ENCODE measurements around the gene SAP130.
"Not testable (repeated sequence)": the region's sequence is repeated elsewhere in the genome, so short reads cannot be mapped to it uniquely, and the experiment has no call there.

Gene SAP130

DNA sequence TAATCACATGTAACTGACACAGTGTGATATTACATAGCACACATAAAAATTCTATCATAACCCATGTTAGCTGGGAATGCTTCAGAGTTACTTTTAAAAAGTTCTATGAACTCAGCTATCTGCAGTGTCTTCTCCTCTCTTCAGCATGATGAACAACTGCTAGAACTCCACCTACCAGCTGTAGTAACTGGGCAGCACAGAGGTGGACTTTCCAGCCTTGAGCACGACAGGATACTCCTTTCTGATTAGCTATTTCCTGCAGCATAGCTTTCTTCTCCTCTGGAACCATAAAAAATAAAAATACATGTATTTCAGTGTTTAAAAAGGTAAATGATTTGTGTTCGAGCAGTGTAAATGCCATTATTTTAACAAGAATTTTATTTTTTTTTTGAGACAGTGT, 82.6 kb downstream of the SAP130 start:
- DNase-seq: no peak

DNA sequence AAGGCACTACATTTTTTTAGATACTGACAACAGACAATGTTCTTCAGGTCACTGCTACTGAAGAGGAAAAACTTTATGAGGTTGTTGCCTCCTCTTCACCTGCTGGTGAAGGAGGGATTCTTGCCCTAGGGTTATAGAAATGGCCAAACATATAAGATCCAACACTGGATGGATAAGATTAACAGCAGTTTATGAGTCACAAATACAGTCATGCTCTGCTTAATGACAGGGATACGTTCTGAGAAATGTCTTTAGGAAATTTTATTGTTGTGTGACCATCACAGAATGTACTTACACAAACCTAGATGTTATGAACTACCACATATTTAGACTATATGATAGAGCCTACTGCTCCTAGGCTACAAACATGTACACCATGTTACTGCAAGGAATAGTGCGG, 84.7 kb downstream of the SAP130 start:
- DNase-seq: no peak

DNA sequence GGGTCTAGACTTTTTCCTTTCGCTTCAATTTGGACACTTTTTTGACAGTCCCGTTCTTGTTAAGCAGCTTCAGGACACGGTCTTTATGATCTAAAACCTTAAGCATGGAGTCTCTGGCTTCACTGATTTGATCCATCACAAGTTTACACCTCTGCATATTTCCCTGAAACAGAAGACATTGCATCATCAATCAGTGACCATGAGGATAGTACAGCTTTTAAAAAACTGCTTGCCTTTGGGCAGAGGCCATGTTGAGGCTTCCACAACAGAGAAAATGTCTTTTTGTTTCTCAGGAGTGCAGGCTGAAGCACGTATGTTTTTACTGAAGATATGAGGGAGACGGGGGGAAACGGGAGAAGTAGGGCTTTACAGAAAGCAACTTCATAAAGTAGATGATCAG, 85.9 kb downstream of the SAP130 start:
- DNase-seq: no peak

DNA sequence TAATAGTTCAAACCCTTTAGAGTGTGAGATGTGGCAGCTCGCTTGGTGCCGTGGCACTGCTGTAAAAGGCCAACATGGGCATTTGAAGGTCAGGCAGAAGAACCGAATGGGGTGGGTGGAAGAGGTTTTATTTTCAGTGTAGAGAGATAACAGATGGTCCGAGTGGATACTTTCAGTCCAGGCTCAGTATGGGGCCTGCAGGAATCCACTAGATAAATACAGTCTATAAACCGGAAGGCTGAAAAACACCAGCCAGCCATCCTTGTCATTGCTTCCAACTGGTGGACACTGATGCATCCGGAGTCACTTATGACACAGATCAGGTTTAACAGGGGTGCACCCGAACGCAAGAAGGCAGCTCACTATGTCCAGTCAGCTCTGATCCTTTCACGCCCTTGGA, 86.4 kb downstream of the SAP130 start:
- DNase-seq: no peak

DNA sequence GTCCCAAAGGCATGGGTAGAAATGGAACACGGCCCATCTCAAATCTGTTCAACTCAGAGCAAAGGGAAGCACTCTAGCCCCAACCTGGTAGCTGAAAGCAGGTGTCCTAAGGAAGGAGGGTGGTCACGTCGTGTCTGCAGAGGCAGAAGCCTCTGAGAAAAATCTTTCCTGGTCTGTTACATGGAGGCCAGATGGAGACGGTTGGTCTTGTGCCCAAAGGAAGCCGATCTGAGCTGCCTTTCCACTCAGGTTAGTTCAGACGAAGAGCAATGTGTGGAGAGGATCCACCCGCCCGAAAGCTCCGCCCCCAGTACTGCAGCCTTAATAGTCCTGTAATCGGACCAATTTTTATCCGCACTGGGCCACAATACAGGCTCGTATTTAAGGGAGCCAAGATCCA, 87.2 kb downstream of the SAP130 start:
- no peak for DNase-seq

DNA sequence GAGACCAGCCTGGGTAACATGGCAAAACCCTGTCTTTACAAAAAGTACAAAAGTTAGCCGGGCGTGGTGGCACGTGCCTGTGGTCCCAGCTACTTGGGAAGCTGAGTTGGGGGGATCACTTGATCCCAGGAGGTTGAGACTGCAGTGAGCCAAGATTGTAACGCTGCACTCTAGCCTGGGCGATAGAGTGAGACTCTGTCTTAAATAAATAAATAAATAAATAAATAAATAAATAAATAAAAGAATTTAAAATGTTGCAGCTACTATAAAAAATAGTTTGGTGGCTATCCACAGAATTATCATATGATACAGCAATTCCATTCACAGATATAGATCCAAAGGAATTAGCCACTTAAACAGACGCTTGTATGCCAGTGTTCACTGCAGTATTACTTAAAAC, 92.5 kb downstream of the SAP130 start:
- DNase-seq: no peak

DNA sequence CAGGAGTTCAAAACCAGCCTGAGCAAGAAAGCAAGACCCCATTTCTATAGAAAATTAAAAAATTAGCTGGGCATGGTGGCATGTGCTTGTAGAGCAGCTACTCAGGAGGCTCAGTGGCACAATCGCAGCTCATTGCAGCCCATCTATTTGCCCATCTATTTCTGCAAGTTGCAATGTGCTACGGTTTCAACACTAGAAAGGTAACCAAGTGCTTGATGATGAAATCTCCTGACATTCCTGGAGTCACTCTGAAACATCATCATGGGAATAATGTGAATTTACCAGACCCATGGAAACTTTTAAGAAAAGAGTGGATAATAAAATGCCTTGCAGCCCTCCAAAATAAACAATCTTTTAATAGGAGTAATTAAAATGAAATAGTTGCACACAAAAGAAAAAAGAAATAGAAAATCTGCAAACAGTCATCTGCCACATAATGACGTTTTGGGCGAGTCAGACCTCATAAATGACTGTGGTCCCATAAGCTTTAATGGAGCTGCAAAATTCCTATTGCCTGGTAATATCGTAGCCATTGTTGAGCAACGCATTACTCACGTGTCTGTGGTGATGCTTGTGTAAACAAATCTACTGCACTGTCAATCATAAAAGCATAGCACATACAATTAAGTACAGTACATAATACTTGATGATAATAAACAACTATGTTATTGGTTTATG, 95.5 kb downstream of the SAP130 start:
- DNase-seq: no peak

DNA sequence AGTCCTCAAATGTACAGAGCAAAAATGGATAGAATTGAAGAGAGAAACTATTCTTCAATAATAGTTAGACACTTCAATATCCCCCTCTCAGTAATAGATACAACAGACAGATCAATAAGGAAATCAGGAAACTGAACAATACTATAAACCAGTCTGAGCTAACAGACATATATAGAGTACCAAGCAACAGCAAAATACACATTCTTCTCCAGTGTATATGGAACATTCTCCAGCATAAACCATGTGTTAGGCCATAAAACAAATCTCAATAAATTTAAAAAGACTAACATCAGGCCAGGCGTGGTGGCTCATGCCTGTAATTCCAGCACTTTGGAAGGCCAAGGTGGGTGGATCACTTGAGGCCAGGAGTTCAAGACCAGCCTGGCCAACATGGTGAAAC, 98.4 kb downstream of the SAP130 start:
- no peak for DNase-seq

DNA sequence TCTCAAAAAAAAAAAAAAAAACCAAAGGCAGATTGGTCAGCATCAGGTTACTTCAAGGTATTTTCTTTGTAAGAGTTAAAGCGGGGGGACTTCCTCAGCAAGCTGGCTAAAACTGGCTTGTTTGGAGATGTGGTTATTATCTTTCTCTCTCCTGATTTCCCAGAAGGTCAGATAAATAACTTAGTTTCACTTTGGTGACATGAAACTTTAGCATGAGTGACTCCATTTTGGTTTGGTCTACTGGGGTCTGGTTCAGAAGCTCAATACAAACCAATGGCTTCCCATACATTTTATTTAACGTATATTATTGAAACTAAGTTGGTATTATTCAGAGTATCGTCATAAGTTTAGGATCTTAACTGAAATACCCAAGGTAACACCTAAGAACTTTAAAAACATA, 100.5 kb downstream of the SAP130 start:
- DNase-seq: no peak

DNA sequence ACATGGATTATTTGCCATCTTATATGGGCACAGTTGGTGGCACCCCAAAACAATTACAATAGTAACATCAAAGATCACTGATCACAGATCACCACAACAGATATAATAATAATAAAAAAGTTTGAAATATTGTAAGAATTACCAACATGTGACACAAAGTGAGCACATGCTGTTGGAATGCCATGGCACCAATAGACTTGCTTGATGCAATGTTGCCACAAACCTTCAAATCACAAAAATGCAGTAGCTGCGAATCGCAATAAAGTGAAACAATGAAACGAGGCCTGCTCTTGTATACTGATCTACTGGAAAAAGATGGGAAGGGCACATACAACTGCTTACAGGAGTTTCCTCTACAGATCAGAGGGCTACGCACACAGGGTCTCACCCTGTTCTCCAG, 109.9 kb downstream of the SAP130 start:
- no peak for DNase-seq

DNA sequence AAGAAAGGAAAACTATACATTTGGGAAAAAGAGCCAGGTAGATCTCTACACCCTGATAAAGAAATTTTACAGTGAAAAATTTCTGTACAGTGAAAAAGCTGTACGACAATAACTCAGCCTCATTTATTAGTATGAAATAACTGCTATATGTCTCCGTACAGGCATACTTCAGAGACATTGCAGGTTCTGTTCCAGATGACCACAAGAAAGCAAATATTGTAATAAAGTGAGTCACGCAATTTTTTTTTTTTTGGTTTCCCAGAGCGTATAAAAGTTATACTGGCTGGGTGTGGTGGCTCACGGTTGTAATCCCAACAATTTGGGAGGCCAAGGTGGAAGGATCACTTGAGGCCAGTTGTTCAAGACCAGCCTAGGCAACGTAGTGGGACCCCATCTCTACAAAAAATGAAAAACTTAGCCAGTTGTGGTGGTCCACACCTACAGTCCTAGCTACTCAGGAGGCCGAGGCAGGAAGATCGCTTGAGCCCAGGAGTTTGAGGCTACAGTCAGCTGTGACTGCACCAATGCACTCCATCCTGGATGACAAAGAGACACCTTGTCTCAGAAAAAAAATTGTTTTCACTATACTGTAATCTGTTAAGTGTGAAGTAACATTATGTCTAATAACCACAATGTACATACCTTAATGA, 113.9 kb downstream of the SAP130 start:
- no peak for DNase-seq

DNA sequence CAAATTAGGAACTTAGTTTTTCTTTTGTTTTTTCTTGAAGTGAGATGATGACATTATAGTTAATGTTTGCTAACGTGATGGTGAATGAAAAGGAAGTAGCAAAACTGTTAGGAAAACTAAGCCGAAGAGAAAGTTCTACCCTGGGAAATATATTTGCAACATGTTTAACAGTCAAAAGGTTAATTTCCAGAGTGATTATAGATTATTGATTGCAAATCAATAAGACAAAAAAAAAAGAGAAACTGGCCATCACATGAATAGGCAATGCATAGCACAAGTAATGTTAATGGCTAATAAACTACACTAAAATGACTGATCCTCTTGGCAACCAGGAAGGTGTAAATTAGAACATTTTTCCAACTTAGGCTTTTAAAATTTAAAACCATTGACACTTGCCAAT, 116.1 kb downstream of the SAP130 start:
- no peak for DNase-seq

DNA sequence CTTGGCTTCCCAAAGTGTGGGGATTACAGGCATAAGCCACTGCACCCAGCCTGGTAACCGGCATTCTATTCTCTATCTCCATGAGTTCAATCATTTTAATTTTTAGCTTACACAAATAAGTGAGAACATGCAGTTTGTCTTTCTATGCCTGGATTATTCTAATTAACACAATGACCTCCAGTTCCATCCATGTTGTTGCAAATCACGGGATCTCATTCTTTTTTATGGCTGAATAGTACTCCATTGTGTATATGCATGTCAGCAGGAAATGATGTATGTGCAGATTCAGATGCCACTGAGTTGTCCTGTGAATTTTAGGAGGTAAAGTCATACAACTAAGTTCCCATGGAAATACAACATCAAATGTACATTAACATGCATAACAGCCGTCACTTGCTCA, 117.4 kb downstream of the SAP130 start:
- no peak for DNase-seq

DNA sequence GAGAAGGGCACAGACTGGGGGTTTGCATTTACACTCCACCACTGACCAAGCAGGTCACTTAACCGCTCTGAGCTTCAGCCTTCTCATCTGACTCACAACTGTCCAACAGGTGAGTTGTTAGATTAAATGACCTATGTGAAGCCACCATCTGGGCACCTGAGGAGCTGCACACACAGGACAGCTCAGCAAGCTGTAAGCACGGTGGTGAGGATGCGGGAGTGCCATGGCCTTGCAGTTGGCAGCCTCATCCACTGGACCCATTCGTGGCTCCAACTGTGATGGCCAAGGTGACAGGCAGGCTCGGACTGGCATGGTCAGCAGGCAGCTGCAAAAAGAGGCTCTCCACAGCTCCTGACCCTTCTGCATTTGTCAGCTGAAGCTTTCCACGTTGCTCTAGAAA, 118.8 kb downstream of the SAP130 start:
- DNase-seq: peak; percentile 49

DNA sequence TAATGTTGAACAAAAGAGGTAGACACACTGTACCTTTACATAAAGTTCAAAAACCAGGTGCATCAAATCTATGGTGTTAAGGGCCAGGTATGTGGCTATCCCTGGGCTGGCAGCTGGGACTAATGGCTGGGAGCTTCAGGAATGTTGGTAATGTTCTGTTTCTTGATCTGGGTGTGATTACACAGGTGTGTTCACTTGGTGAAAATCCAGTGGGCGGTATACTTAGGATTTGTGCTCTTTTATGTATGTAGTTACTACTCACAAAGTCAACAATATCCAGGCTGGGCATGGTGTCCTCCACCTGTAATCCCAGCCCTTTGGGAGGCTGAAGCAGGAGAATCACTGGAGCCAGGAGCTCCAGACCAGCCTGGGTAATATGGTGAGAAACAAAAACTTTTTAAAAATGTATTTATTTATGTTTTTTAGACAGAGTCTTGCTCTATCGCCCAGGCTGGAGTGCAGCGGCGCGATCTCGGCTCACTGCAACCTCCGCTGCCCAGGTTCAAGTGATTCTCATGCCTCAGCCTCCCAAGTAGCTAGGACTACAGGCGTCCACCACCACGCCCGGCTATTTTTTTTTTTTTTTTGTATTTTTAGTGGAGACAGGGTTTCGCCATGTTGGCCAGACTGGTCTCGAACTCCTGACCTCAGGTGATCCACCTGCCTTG, 120.0 kb downstream of the SAP130 start:
- DNase-seq: not testable (repeated sequence)

DNA sequence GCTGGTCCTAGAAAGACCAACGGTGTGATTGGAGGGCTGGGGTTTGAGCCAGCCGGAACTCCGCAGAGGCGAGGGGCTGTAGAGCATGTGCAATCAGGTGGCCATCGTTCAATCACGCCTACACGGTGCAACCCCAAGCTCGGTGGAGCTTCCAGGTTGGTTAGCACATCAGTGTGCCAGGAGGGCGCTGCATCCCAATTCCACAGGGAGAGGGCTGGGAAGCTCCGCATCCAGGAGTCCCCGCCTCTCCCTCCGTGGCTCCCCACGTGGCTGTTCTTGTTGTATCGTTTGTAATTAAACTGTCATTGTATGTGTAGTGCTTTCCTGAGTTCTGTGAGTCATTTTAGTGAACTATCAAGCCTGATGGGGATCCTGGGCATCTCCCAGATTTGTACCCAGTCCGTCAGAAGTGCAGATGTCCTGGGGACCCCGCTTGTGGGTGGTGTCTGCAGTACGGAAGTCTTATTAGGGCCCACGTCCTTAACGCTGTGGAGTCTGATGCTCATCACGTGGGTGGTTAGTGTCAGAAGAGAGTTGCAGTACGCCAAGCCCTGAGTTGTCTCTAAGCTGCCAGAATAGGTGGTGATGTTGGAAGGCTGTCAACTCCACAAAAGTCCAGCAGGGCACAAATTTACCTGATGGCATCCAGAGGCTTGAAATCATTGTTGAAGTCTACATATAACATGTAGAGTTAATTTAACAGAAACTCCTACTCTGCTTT, 121.5 kb downstream of the SAP130 start:
- DNase-seq: no peak

DNA sequence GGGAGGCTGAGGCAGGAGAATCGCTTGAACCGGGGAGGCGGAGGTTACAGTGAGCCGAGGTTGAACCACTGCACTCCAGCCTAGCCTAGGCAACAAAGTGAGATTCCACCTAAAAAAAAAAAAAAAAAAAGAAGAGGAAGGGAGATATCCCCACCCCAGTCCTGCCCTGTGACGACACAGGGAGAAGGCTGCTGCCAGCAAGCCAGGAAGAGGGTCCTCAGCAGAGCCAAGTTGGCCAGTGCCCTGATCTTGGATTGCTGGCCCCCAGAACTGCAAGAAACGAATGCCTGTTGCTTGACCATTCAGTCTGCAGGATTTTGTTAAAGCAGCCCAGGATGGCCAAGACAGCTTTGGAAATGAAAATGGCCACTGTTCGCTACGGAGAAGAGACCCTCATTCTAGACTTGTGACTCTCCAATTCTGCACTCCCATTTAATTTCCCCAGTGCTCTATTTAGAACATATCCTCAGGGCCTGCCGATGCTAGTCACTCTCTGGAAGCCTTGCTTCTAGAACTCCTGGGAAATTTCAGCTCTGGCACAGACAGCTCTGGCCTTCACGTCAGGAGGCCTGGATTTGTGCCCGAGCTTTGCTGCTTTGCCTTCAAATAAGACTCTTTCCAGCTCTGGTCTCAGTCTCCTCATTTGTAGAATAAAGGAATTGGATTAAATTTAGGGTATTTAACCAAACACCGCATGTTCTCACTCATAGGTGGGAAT, 126.4 kb downstream of the SAP130 start:
- no peak for DNase-seq

DNA sequence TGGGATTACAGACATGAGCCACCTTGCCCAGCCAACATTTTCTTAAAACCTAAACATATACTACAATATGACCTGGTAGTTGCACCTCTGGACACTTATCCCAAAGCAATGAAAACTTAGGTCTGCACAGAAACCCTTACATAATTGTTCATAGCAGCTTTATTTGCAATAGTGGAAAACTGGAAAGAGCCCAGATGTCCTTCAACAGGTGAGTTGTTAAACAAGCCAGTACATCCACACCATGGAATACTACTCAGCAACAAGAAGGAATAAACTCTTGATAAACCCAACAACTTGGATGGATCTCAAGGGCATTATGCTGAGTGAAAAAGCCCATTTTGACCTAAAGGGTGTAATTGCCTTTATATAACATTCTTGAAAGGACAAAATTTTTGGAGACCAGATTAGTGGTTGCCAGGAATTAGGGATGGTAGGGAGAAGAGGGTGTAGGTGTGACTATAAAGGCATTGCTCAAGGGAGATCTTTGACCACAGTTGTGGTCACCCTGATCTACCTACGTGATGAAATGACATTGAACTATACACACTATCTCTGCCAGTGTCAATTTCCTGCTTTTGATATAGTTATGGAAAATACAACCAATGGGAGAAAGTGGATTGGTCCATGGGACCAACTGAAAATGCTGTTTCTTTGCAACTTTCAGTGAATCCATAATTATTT, 130.2 kb downstream of the SAP130 start:
- no peak for DNase-seq

DNA sequence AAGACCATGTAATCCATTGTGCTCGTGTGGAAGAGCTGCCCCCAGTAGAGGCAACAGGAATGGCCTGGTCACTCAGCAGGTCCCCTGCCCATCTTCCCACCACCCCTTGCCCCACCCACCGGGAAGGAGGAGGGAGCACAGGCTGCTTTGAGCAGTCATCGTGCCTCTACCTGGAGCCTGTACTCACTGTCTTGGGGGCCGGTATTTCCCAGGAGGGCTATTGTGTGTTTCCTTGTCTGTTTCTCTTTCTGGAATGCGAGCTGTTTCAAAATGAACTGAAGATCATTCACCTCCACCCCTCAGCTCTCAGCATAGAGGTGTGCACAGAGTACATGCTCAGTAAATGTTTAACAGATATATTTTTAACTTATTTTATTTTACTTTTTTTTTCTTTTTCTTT, 134.4 kb downstream of the SAP130 start:
- no peak for DNase-seq

DNA sequence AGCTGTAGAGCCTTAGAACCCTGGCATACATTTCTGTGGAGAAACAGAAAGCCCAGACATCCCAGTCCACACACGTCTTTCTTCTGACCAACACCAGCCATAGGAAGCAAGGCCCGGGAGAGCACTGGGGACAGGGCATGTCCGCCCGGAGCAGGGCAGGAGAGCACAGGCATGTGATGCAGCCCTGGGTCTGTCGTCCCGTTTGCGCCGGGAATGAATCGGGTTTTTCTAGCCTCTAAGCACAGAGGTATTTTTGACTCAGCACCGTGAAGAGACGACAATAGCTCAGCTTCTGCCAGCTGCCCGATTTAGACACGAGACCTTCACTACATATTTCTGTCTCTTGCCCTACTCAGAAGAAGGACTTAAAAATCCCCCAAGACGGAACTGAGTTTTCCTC, 134.8 kb downstream of the SAP130 start:
- no peak for DNase-seq

DNA sequence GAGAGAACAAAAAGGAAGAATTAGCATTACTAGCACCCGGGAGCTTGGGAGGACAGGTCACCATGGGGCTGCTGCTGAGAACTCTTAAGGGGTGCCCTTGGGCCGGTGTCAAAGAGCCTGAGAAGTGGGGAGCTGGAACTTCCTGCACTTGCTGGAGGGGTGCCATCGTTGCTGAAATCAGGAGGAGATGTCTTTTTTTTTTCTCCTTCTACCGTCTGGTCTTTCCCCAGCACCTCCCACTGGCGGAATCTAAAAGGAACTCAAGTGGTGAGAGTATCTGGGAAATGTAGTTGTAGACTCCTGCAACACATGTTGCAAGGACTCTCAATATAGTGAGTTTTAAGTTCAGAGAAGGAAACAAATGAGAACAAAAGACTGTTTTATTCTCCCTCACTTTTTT, 136.0 kb downstream of the SAP130 start:
- no peak for DNase-seq
